Loucy (cell line): ENCODE measurements around the gene ZFYVE21.

ENCODE experiments used
- EZH2phosphoT487 ChIP-seq: fragments of 200-600 bp; IDR thresholded peaks from 2 replicates; pipeline ENCODE4 v1.6.1; 2018; ENCODE audit warnings: antibody characterized with exemption, mild to moderate bottlenecking, moderate library complexity, borderline replicate concordance
- TF ChIP-seq, protein P1 (sequence below): fragments of 200-600 bp; sonication (generic); conservative IDR thresholded peaks from 2 replicates; pipeline ENCODE4 v1.5.1; 2014; ENCODE audit warnings: mild to moderate bottlenecking, antibody characterized with exemption, low read length

DNA sequence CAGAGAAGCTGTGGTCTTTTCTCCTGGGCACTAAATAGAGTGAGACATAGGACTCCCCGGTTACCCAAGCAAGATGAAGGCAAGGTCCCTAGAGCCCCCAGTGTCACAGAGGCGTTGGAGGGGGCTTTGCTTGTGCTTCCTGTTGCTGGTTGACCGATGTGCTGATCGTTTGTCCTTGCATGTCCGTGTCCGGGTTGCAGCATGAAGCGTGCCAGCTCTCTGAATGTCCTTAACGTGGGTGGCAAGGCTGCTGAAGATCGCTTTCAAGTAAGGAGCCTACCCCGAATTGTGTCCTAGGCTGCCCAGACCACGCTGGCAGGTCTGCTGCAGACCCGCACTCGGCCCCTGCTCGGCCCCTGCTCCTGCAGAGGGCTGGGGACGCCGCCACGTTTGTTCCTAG is 23.5 kb upstream of the ZFYVE21 start:
- TF ChIP-seq, protein P1, sequence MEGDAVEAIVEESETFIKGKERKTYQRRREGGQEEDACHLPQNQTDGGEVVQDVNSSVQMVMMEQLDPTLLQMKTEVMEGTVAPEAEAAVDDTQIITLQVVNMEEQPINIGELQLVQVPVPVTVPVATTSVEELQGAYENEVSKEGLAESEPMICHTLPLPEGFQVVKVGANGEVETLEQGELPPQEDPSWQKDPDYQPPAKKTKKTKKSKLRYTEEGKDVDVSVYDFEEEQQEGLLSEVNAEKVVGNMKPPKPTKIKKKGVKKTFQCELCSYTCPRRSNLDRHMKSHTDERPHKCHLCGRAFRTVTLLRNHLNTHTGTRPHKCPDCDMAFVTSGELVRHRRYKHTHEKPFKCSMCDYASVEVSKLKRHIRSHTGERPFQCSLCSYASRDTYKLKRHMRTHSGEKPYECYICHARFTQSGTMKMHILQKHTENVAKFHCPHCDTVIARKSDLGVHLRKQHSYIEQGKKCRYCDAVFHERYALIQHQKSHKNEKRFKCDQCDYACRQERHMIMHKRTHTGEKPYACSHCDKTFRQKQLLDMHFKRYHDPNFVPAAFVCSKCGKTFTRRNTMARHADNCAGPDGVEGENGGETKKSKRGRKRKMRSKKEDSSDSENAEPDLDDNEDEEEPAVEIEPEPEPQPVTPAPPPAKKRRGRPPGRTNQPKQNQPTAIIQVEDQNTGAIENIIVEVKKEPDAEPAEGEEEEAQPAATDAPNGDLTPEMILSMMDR: no peak
- TF ChIP-seq EZH2phosphoT487: no peak
